ENCODE results near the gene BPIFA1.

GRCh38 chr20:33237989-33238388 lies 2.2 kb downstream of the BPIFA1 start:
- TF ChIP-seq POLR2AphosphoS5 (IDR thresholded peaks at IDR 0.05; ENCODE audit: insufficient read depth in 1 of 2, low read depth in 1 of 2) (no peak), POLR2A (IDR thresholded peaks at IDR 0.05) (no peak), CTCF (IDR thresholded peaks at IDR 0.05) (no peak)

Measured in vagina (tissue), 2 donors.